DMS53 (cell line): ENCODE measurements around the gene MAP3K19.
A peak's percentile ranks its signal among the peaks of the same experiment; 100 is the strongest.
"Not testable (repeated sequence)": the region's sequence is repeated elsewhere in the genome, so short reads cannot be mapped to it uniquely, and the experiment has no call there.

Source experiments
- DNase-seq: peaks from one replicate; lab custom pipeline; 2025; lab: John Stamatoyannopoulos, UW

Gene MAP3K19

GRCh38 chr2:135047300-135047699 is at the start of gene MAP3K19:
Gene MAP3K19 (minus strand): TSS chr2:135047447. CDS start chr2:135024647, 22,800 bp downstream.
- peak; percentile 6 for DNase-seq

DNA sequence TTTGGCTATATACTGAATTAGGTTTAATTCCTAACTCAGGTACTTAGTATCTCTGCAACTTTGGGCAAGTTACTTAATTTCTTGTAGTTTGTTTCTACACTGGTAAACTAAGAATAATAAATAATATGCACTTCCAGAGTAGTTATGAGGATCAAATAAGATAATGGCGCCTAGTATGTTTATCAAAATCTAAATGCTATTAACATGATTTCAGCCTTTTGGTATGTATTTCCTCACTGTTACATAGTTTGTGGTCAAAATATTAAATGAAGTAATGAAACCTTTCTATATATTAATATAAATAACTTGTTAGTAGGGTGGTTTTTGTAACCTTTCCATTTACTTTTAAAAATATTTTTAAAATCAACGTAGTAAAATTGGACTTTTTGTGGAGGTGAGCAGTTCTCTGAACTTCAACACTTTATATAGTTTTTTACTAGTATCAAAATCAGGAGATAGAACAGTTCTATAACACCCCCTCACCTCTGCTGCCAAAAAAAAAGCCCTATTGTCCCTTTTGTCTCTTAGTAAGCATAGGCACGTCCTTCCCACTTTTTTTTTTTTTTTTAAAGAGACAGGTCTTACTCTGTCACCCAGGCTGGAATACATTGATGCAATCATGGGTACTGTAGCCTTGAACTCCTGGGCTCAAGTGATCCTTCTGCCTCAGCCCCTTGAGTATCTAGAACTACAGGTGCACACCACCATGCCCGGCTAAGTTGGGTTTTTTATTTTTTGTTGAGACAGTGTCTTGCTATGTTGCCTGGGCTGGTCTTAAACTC is 49.6 kb upstream of the MAP3K19 start:
- DNase-seq: no peak

DNA sequence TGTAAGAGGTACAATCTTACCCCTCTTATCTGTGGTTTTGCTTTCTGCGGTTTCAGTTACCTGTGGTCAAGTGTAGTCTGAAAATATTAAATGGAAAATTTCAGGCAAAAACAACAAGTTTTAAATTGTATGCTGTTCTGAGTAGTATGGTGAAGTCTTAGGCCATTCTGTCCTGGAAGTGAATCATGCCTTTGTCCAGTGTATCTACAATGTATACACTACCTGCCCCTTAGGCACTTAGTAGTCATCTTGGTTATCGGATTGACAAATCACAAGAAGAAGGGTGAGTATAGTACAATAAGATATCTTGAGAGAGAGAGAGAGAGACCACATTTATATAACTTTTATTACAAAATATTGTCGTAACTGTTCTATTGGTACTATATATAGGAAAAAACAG is 48.3 kb upstream of the MAP3K19 start:
- no peak for DNase-seq

DNA sequence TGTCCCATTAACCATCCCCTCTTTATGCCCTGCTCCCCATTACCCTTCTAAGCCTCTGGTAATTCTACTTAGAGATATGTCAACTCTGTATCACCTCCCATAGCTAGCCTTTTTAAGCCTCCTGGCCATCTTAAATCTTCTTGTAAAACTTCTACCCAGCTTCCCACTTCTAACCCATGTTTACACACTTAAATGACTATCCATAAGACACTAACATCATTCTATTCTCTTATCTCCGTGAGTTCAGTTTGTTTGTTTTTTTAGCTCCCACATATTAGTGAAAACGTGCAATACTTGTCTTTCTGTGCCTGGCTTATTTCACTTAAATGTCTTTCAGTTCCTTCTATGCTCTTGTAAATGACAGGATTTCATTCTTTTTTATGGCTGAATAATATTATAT is 47.3 kb upstream of the MAP3K19 start:
- DNase-seq: no peak

DNA sequence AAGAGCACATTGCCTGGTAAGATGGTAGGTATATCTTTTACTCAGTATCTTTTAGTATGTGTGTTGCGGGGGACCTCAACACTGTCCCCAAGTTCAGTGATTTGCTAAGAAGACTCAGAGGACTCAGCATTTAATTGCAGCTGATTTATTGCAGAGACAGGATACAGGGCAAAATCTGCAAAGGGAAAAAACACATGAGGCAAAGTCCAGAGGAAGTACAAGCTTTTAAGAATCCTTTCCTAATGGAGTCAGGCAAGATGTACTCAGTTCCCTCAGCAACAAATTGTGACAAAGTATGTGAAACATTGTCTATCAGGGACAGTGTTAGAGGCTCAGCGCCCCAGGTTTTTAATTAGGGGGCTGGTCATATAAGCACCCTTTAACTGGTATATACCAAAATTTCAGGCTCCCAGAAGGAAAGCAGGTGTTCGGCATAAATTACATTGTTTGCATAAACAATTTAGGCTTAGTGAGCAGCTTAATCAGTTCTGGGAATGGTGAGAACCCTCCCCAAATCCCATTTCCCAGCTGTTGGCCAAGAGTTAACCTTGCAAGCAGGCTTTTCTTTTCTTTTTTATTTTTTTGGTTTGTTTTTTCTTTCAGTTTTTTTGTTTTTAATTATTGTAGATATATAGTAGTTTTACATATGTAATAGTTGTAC is 46.6 kb upstream of the MAP3K19 start:
- no peak for DNase-seq

DNA sequence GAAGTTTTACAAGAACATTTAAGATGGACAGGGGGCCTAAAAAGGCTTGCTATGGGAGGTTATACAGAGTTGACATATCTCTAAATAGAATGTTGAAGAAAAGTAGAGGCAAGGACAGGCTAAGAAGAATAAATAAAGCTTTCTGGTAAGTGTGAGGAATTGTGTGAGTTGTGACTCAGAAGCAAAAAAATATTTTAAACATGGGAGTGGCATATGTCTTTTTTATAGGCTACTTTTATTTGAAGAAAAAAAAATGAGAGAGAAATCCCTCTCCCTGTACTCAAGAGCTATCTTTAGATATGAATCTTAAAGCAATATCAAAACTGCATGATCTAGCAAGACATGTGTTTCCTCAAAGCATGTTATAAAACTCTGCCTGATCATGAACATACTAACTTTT is 45.9 kb upstream of the MAP3K19 start:
- DNase-seq: no peak

DNA sequence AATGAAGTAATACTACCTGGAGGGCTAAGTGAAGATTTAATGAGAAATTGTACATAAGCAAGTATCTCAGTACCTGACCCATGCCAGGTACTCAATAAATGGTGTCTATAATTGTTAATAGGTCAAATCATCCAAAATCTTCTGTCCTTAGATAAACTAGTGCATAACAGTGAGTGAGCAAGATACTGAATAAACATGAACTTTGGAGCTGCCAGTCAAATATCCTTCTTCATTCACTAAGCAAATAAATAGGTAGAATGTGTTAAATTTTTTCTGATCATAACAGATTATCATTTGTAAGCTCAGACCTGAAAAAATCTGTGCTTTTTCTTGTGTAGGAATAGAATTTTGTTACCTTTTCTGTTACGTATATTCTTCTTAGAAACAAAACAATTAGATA is 44.4 kb upstream of the MAP3K19 start:
- DNase-seq: peak; percentile 0

- not testable (repeated sequence) for DNase-seq
Measured at GRCh38 chr2:135089597-135089996, 42.4 kb upstream of the MAP3K19 start.

DNA sequence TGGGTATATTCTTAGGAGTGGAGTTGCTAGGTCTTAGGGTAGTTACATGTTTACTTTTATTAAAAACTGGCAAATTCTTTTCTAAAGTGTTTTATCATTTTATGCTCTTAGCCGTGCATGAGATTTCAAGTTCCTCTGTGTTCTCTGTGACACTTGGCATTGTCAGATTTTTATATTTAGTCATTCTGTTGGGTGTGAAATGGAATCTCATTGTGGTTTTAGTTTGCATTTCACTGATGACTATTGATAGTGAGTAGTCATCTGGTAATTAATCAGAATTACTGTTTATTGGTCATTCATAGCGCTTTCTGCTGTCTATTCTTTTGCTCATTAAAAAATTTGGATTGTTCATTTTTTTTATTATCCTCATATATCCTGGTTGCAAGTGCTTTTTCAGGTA is 39.0 kb upstream of the MAP3K19 start:
- no peak for DNase-seq

GRCh38 chr2:135078417-135078816 is 31.2 kb upstream of the MAP3K19 start:
- no peak for DNase-seq

GRCh38 chr2:135076556-135076955 is 29.3 kb upstream of the MAP3K19 start:
- DNase-seq: no peak

DNA sequence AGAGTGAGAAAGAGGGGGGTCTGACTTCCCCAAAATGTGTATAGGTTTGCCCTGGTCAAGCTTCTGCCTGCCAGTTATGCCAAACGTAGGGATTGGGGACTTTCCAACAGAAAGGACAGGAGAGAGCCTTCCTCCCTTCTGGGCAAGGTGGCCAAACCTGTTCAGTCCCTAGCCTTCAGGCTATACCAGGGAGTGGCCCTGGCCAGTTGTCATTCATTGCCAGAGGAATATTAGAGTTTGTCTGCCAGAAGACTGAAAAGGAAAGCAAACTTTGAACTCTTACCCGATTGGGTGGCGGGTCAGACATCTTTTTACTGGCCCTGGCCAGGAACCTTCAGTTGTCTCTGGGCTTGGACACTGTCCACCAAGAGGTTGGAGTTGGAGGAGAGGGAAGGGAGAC is 27.0 kb upstream of the MAP3K19 start:
- no peak for DNase-seq

- peak; percentile 13 for DNase-seq
Measured at GRCh38 chr2:135072125-135072997, 25.1 kb upstream of the MAP3K19 start.

DNA sequence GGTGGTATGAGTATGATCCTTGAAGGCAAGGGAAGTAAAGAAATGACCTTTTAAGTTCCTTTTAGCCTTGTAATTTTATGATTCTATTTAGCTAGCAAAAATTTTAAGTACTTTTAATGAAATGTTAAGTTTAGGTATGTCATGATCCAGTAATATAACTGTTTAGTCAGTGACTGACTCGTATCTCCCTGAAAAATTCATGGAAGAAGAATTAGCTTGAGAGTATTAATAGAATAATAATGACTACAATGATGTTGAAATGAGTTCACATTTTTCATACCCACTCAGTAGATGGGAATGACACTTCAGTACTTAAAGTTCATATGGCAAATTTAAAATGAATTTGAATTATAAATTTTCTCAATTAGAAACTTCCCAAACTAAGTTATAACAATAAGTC is 19.5 kb upstream of the MAP3K19 start:
- DNase-seq: no peak

- DNase-seq: no peak
Measured at GRCh38 chr2:135064149-135064548, 16.9 kb upstream of the MAP3K19 start.

- no peak for DNase-seq
Measured at GRCh38 chr2:135063210-135063609, 16.0 kb upstream of the MAP3K19 start.

GRCh38 chr2:135059577-135059976 is 12.3 kb upstream of the MAP3K19 start:
- DNase-seq: no peak

- DNase-seq: no peak
Measured at GRCh38 chr2:135056790-135057189, 9.5 kb upstream of the MAP3K19 start.

DNA sequence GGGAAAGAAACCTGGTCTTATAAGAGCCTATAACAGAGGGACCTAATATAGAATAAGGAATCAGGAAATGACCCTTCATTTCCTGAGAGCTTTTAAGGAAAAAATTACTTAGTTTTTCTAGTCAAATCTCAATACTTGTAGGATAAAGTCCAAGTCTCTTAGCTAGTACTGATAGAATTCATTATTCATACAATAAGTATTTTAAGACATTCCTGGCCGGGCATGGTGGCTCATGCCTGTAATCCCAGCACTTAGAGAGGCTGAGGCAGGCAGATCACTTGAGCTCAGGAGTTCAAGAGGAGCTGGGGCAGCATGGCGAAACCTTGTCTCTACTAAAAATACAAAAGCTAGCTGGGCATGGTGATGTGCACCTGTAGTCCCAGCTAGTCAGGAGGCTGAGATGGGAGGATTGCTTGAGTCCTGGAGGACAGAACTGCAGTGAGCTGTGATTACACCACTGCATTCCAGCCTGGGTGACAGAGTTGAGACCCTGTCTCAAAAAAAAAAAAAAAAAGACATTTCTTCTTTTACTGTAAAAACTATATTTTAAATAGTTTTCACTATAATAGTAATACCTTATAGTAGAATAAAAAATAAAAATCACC is 8.0 kb upstream of the MAP3K19 start:
- DNase-seq: no peak

- DNase-seq: peak; percentile 2
Measured at GRCh38 chr2:135052997-135053474, 5.8 kb upstream of the MAP3K19 start.

GRCh38 chr2:135052042-135052876 is 5.0 kb upstream of the MAP3K19 start, which contains the start of gene RAB3GAP1:
Gene RAB3GAP1 (plus strand): TSS chr2:135052292. CDS start chr2:135052308, 16 bp downstream.
- DNase-seq: peak; percentile 74
